Kidney tubule cell (primary cell): ENCODE data around the gene LRRC70.
"Not testable (repeated sequence)": the region's sequence is repeated elsewhere in the genome, so short reads cannot be mapped to it uniquely, and the experiment has no call there.

Experiments
- DNase-seq: peaks from one replicate; pipeline ENCODE4 v3.0.0-alpha.2; 2018; ENCODE audit warnings: low spot score

LRRC70 gene

GRCh38 chr5:62608529-62609511, 30.2 kb downstream of the LRRC70 start:
- no peak for DNase-seq

GRCh38 chr5:62614355-62614754, 35.7 kb downstream of the LRRC70 start:
- DNase-seq: no peak

- DNase-seq: no peak
Measured at GRCh38 chr5:62616615-62617277, 38.1 kb downstream of the LRRC70 start.

GRCh38 chr5:62617943-62618342, 39.3 kb downstream of the LRRC70 start:
- no peak for DNase-seq

- no peak for DNase-seq
Measured at GRCh38 chr5:62620761-62621160, 42.1 kb downstream of the LRRC70 start.

GRCh38 chr5:62621280-62621679, 42.7 kb downstream of the LRRC70 start:
- DNase-seq: no peak

- DNase-seq: no peak
Measured at GRCh38 chr5:62623271-62623670, 44.7 kb downstream of the LRRC70 start.

- not testable (repeated sequence) for DNase-seq
Measured at GRCh38 chr5:62624436-62624835, 45.8 kb downstream of the LRRC70 start.

- no peak for DNase-seq
Measured at GRCh38 chr5:62626534-62626933, 47.9 kb downstream of the LRRC70 start.

- DNase-seq: no peak
Measured at GRCh38 chr5:62627121-62627520, 48.5 kb downstream of the LRRC70 start.

- no peak for DNase-seq
Measured at GRCh38 chr5:62627901-62628300, 49.3 kb downstream of the LRRC70 start.
